Gastrocnemius medialis (tissue), 4 donors: ENCODE measurements around the gene HOTAIR. TPM values are rescaled to one million over a fixed set of nuclear protein-coding genes. Genes with fewer than 3 reads are reported as not detected.

Source experiments
- ATAC-seq, 2 donors: fragments of 150-250 bp; one replicate each; pipeline ENCODE4 v1.9.1; 2016
- DNase-seq, 2 donors: peaks; one replicate each; pipeline ENCODE4 v3.0.0-alpha.2; 2019
- H3K27ac ChIP-seq, 4 donors: fragments of 200-600 bp; sonication (generic); 1 replicate in 1 of 4; 2 replicates in 3 of 4; pipeline ENCODE4 v1.5.1; 2016 to 2018; ENCODE audit warnings: mild to moderate bottlenecking in 2 of 4, moderate library complexity in 1 of 4
- H3K27me3 ChIP-seq, 3 donors: fragments of 200-600 bp; sonication (generic) in 2 of 3; 1 replicate in 1 of 3; 2 replicates in 2 of 3; pipeline versions ENCODE4 v1.5.1 to v1.6.0; 2016 to 2019; ENCODE audit warnings: mild to moderate bottlenecking in 1 of 3, moderate library complexity in 1 of 3
- H3K36me3 ChIP-seq, 2 donors: fragments of 200-600 bp; sonication (generic) in 1 of 2; one replicate each; pipeline ENCODE4 v1.5.1; 2017 to 2018
- H3K4me1 ChIP-seq, 2 donors: fragments of 200-600 bp; sonication (generic) in 1 of 2; one replicate each; pipeline ENCODE4 v1.5.1; 2016 to 2017; ENCODE audit warnings: mild to moderate bottlenecking in 2 of 2
- H3K4me3 ChIP-seq, 4 donors: fragments of 200-600 bp; sonication (generic) in 3 of 4; 1 replicate in 1 of 4; 2 replicates in 3 of 4; pipeline ENCODE4 v1.5.1; 2016 to 2019; ENCODE audit warnings: mild to moderate bottlenecking in 2 of 4
- H3K9me3 ChIP-seq, 3 donors: fragments of 200-600 bp; sonication (generic) in 2 of 3; 1 replicate in 1 of 3; 2 replicates in 2 of 3; pipeline ENCODE4 v1.5.1; 2016 to 2019
- CTCF ChIP-seq, 5 experiments: fragments of 450-650 bp in 3 of 5; fragments of 200-600 bp in 2 of 5; sonication (generic) in 2 of 5; IDR thresholded peaks in 4 of 5; conservative IDR thresholded peaks in 1 of 5; 1 replicate in 4 of 5; 2 replicates in 1 of 5; pipeline ENCODE4 v1.5.1; 2016 to 2019; ENCODE audit warnings: antibody characterized with exemption in 5 of 5, mild to moderate bottlenecking in 3 of 5, moderate library complexity in 3 of 5
- POLR2A ChIP-seq, 2 donors: fragments of 450-650 bp; IDR thresholded peaks; one replicate each; pipeline ENCODE4 v1.6.1; 2017; ENCODE audit warnings: antibody characterized with exemption in 2 of 2, mild to moderate bottlenecking in 2 of 2, moderate library complexity in 2 of 2
- in situ Hi-C, 4 donors: fragments of 200-750 bp; cut with MboI; loops; one replicate each; pipeline versions ENCODE4 v1.15.0 to v1.8.0; 2017; ENCODE audit warnings: low sequenced_read_pairs in 4 of 4
- intact Hi-C: fragments of 100-400 bp; cut with DNase I; formaldehyde crosslinking; loops from one replicate; pipeline ENCODE4 v1.15.1; 2023; ENCODE audit warnings: low total_unique reads
- total RNA-seq, 4 donors: library from RNA; depleted of rRNA; stranded (reverse); fragments of >200 nt; gene quantifications; one replicate each; pipeline versions ENCODE4 v1.1.0 to v1.2.3, GENCODE V29; 2016

The HOTAIR gene
- total RNA-seq, 4 donors from 2014 or later: 0.35 to 0.83 (median 0.56) TPM; not detected in 1

DNA sequence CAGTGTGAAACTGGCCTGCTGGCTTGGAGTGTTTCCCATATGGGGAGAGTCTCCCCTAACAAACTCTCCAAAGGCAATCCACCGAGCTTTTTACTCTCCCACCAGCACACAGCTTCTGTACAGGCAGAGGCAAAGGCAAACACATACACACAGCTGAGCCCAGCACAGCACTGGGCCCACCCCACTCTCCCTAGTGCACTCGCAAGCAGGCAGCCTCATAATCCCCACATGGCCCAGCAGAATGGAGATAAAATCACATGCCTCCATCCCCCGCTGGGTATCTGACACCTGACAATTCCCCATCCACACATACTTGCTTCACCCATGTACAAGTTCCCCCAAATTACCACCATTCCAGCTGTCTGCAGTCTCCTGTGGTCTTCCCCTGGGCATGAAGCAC lies 16.6 kb downstream of the HOTAIR start:
- Histone ChIP-seq H3K9me3 (no peaks in the 10 kb centered on the region), H3K27ac (no peak overlapping the region), H3K4me3 (no peak overlapping the region), H3K36me3 (no peaks in the 10 kb centered on the region), H3K27me3 (peaks cover 92 to 100% (median 93%) of the 10 kb centered on the region in 3 donors), H3K4me1 (no peaks in the 10 kb centered on the region)
- ATAC-seq (no peak), DNase-seq (no peak)
- TF ChIP-seq CTCF (IDR thresholded peaks at IDR 0.05 in 4 of 5, conservative IDR thresholded peaks at IDR 0.05 in 1 of 5) (no peak), POLR2A (IDR thresholded peaks at IDR 0.05) (no peak)
- in situ Hi-C loops: no loop called here
- intact Hi-C loops: no loop called here

- intact Hi-C loops: no loop called here
- peaks cover 92 to 100% (median 92%) of the 10 kb centered on the region in 3 donors for H3K27me3 ChIP-seq
- in situ Hi-C loops: no loop called here
- no peak for DNase-seq
- ATAC-seq: no peak
- H3K4me1 ChIP-seq: no peaks in the 10 kb centered on the region
- no peaks in the 10 kb centered on the region for H3K9me3 ChIP-seq
- no peak overlapping the region for H3K27ac ChIP-seq
- H3K36me3 ChIP-seq: no peaks in the 10 kb centered on the region
- no peak overlapping the region for H3K4me3 ChIP-seq
- no peak for TF ChIP-seq CTCF (IDR thresholded peaks at IDR 0.05 in 4 of 5, conservative IDR thresholded peaks at IDR 0.05 in 1 of 5)
- no peak for TF ChIP-seq POLR2A (IDR thresholded peaks at IDR 0.05)
These were observed 17.7 kb downstream of the HOTAIR start for GRCh38 chr12:53956914-53957536.

- no peaks in the 10 kb centered on the region for H3K9me3 ChIP-seq
- no peak for TF ChIP-seq CTCF (IDR thresholded peaks at IDR 0.05 in 4 of 5, conservative IDR thresholded peaks at IDR 0.05 in 1 of 5)
- TF ChIP-seq POLR2A (IDR thresholded peaks at IDR 0.05): no peak
- no peak overlapping the region for H3K27ac ChIP-seq
- intact Hi-C loops (no loop called here), in situ Hi-C loops (no loop called here)
- H3K4me3 ChIP-seq: no peak overlapping the region
- peaks cover 92 to 100% (median 92%) of the 10 kb centered on the region in 3 donors for H3K27me3 ChIP-seq
- H3K36me3 ChIP-seq: no peaks in the 10 kb centered on the region
- H3K4me1 ChIP-seq: no peaks in the 10 kb centered on the region
- ATAC-seq (no peak), DNase-seq (no peak)
These were observed 18.4 kb downstream of the HOTAIR start for GRCh38 chr12:53956251-53956887.

GRCh38 chr12:53955776-53956250 lies 18.9 kb downstream of the HOTAIR start:
- H3K9me3 ChIP-seq: no peaks in the 10 kb centered on the region
- TF ChIP-seq CTCF (IDR thresholded peaks at IDR 0.05 in 4 of 5, conservative IDR thresholded peaks at IDR 0.05 in 1 of 5): no peak
- TF ChIP-seq POLR2A (IDR thresholded peaks at IDR 0.05): no peak
- no peaks in the 10 kb centered on the region for H3K4me1 ChIP-seq
- in situ Hi-C loops: no loop called here
- no peak overlapping the region for H3K27ac ChIP-seq
- intact Hi-C loops: no loop called here
- no peaks in the 10 kb centered on the region for H3K36me3 ChIP-seq
- peaks cover 92 to 100% (median 94%) of the 10 kb centered on the region in 3 donors for H3K27me3 ChIP-seq
- ATAC-seq (no peak), DNase-seq (no peak)
- H3K4me3 ChIP-seq: no peak overlapping the region
